OCI-LY7 (cell line): Measurements from ENCODE around the gene STXBP6. TPM values are rescaled to one million over a fixed set of nuclear protein-coding genes. Genes with fewer than 3 reads are reported as not detected.

Source experiments
- BruUV-seq: library from RNA; stranded (reverse); fragments of 400-500 nt; replicated peaks from 2 replicates; lab custom pipeline; 2021; lab: Mats Ljungman, UMichigan
- CTCF ChIA-PET: fragments of 300-600 bp; sonication (Branson Sonifier 250); formaldehyde crosslinking; loops from one replicate; lab custom pipeline; 2022; ENCODE audit warnings: antibody characterized with exemption; ENCODE audit not compliant: unreplicated experiment; lab: Charles Lee
- POLR2A ChIA-PET: fragments of 300-600 bp; sonication (Branson Sonifier 250); formaldehyde crosslinking; loops from one replicate; lab custom pipeline; 2022; ENCODE audit warnings: antibody characterized with exemption; lab: Charles Lee
- DNase-seq: peaks from one replicate; pipeline ENCODE4 v3.0.0-alpha.2; 2015; ENCODE audit warnings: low spot score
- H2AFZ ChIP-seq: fragments of 200-600 bp; sonication (generic), shearing (Covaris generic); 2 replicates; pipeline ENCODE4 v1.6.1; 2014; ENCODE audit warnings: mild to moderate bottlenecking, antibody characterized with exemption, low read length, moderate library complexity
- H3K27ac ChIP-seq: fragments of 200-600 bp; sonication (generic); 2 replicates; pipeline ENCODE4 v1.5.1; 2014; ENCODE audit warnings: mixed run types, low read depth, mild to moderate bottlenecking, moderate library complexity, low read length, inconsistent platforms; ENCODE audit not compliant: poor library complexity, severe bottlenecking
- H3K36me3 ChIP-seq: fragments of 200-600 bp; sonication (generic); 2 replicates; pipeline ENCODE4 v1.6.1; 2014; ENCODE audit warnings: mild to moderate bottlenecking, antibody characterized with exemption, low read length, moderate library complexity, mixed read lengths; ENCODE audit not compliant: insufficient read depth
- H3K4me1 ChIP-seq: fragments of 200-600 bp; sonication (generic); 2 replicates; pipeline ENCODE4 v1.5.1; 2014; ENCODE audit warnings: mild to moderate bottlenecking, low read length; ENCODE audit not compliant: insufficient read depth, poor library complexity, severe bottlenecking
- H3K4me2 ChIP-seq: fragments of 200-600 bp; sonication (generic); 2 replicates; pipeline ENCODE4 v1.6.1; 2014; ENCODE audit warnings: mild to moderate bottlenecking, low read length
- H3K4me3 ChIP-seq: fragments of 200-600 bp; sonication (generic); 2 replicates; pipeline ENCODE4 v1.5.1; 2014; ENCODE audit warnings: mild to moderate bottlenecking, low read depth, low read length; ENCODE audit not compliant: poor library complexity, severe bottlenecking
- H3K79me2 ChIP-seq: fragments of 200-600 bp; sonication (generic); 2 replicates; pipeline ENCODE4 v1.6.1; 2016; ENCODE audit warnings: low read depth, mild to moderate bottlenecking, low read length, moderate library complexity, mixed read lengths; ENCODE audit not compliant: insufficient read depth
- H3K9me2 ChIP-seq: fragments of 200-600 bp; sonication (generic); 2 replicates; pipeline ENCODE4 v1.6.1; 2016; ENCODE audit warnings: mild to moderate bottlenecking, low read length, mixed read lengths; ENCODE audit not compliant: insufficient read depth
- H3K9me3 ChIP-seq: fragments of 200-600 bp; sonication (generic); 2 replicates; pipeline ENCODE4 v1.6.1; 2014; ENCODE audit warnings: mild to moderate bottlenecking, mixed run types, low read length, mixed read lengths
- H4K20me1 ChIP-seq: fragments of 200-600 bp; sonication (generic); 2 replicates; pipeline ENCODE4 v1.6.1; 2014; ENCODE audit warnings: mild to moderate bottlenecking, antibody characterized with exemption, low read length, moderate library complexity, mixed read lengths; ENCODE audit not compliant: insufficient read depth
- EZH2phosphoT487 ChIP-seq: fragments of 200-600 bp; sonication (generic); IDR thresholded peaks from 2 replicates; pipeline ENCODE4 v1.6.1; 2018; ENCODE audit warnings: low read depth, borderline replicate concordance, mild to moderate bottlenecking, mixed run types, antibody characterized with exemption, low read length, moderate library complexity, mixed read lengths
- intact Hi-C: fragments of 100-400 bp; cut with micrococcal nuclease; formaldehyde crosslinking; loops from one replicate; pipeline ENCODE4 v1.10.0; 2022; ENCODE audit not compliant: unreplicated experiment
- total RNA-seq, 2 experiments: library from RNA; depleted of rRNA in 1 of 2; stranded (reverse); fragments of >200 nt in 1 of 2; shearing (Covaris generic) in 1 of 2; gene quantifications; 2 replicates each; pipeline ENCODE4 v1.2.3, GENCODE V29; 2014 to 2022
- TF ChIP-seq, protein P1 (sequence below): fragments of 200-600 bp; sonication (generic); conservative IDR thresholded peaks from 2 replicates; pipeline ENCODE4 v1.5.1; 2014; ENCODE audit warnings: mild to moderate bottlenecking, antibody characterized with exemption, low read length, moderate library complexity, mixed read lengths

Gene STXBP6
- total RNA-seq, 2 experiments from 2014 or later, result 0.48 TPM; not detected in 1

DNA sequence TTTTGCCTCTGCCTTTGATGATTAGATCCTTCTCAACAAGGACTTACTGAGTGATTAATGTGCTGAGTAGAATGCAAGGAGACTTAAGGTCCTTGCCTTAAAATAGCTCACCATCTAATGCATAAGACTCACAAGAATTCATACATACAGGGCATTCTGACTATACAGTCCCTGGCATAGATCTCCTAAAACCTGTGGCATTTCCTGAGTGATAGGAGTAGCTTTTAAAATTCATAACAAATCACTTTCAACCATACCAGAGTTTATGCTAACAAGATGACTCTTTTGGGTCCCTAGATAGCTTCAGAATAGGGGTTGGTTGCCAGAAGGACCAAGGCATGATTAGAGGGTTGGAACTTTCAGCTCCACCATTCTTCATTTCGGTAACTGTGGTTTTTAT is 48.8 kb downstream of the STXBP6 start:
- H3K79me2 ChIP-seq, result no peaks in the 10 kb centered on the region
- no peaks in the 10 kb centered on the region for H3K36me3 ChIP-seq
- no peaks in the 10 kb centered on the region for H3K4me1 ChIP-seq
- no peak overlapping the region for H3K4me3 ChIP-seq
- no peak for DNase-seq
- no TSS peak for BruUV-seq
- H4K20me1 ChIP-seq, result no peaks in the 10 kb centered on the region
- no peak overlapping the region for H3K4me2 ChIP-seq
- no peak overlapping the region for H3K27ac ChIP-seq
- CTCF ChIA-PET, result no interaction called here
- no peaks in the 10 kb centered on the region for H3K9me2 ChIP-seq
- H2AFZ ChIP-seq, result no peak overlapping the region
- no peak for TF ChIP-seq EZH2phosphoT487
- TF ChIP-seq, protein P1, sequence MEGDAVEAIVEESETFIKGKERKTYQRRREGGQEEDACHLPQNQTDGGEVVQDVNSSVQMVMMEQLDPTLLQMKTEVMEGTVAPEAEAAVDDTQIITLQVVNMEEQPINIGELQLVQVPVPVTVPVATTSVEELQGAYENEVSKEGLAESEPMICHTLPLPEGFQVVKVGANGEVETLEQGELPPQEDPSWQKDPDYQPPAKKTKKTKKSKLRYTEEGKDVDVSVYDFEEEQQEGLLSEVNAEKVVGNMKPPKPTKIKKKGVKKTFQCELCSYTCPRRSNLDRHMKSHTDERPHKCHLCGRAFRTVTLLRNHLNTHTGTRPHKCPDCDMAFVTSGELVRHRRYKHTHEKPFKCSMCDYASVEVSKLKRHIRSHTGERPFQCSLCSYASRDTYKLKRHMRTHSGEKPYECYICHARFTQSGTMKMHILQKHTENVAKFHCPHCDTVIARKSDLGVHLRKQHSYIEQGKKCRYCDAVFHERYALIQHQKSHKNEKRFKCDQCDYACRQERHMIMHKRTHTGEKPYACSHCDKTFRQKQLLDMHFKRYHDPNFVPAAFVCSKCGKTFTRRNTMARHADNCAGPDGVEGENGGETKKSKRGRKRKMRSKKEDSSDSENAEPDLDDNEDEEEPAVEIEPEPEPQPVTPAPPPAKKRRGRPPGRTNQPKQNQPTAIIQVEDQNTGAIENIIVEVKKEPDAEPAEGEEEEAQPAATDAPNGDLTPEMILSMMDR, result no peak
- no peaks in the 10 kb centered on the region for H3K9me3 ChIP-seq
- POLR2A ChIA-PET, result no interaction called here
- intact Hi-C loops, result no loop called here

DNA sequence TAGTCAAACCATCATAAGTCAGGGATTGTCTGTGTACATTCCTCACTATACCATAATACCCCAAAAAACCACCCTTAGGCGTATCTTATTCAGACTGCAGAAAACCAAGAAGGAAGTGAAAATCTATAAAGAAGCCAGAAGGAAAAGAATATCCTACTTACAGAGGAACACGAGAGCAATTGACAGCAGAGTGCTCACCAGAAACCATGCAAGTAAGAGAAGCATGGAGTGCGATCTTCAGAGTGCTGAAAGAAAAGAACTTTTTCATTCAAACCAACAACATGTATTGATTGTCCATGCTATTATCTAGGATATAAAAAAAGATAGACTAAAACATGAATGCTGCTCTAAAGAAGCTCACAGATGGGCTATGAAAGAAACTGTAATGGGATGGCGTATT is 50.8 kb downstream of the STXBP6 start:
- intact Hi-C loops, result no loop called here
- CTCF ChIA-PET, result no interaction called here
- BruUV-seq, result no TSS peak

More for the DNA sequence above, 50.8 kb downstream of the STXBP6 start:
- TF ChIP-seq, protein P1, result no peak
- no peak for TF ChIP-seq EZH2phosphoT487
- Histone ChIP-seq H3K36me3 (no peaks in the 10 kb centered on the region), H2AFZ (no peak overlapping the region), H3K79me2 (no peaks in the 10 kb centered on the region), H3K4me1 (no peaks in the 10 kb centered on the region), H3K4me2 (no peak overlapping the region), H3K4me3 (no peak overlapping the region), H3K27ac (no peak overlapping the region), H4K20me1 (no peaks in the 10 kb centered on the region), H3K9me3 (no peaks in the 10 kb centered on the region), H3K9me2 (no peaks in the 10 kb centered on the region)
- POLR2A ChIA-PET, result interaction anchor here (0.6 kb wide), 1 partner anchor 421 kb away, joined by 3 read pairs; no protein-coding TSS in a partner anchor
- DNase-seq, result no peak
